IMR-90 (cell line): ENCODE results near the gene NAPEPLD.

ENCODE experiments used
- CTCF ChIP-seq: conservative IDR thresholded peaks from 2 replicates; pipeline ENCODE4 v1.5.1; 2012; ENCODE audit warnings: mild to moderate bottlenecking, low read depth, low read length, improper control_type of control experiment
- FOS ChIP-seq: fragments of 150-350 bp; IDR thresholded peaks from 2 replicates; pipeline ENCODE4 v1.6.1; 2016; ENCODE audit warnings: low read depth, low read length
- RAD21 ChIP-seq: IDR thresholded peaks from 2 replicates; pipeline ENCODE4 v1.6.1; 2012; ENCODE audit warnings: low read length, improper control_type of control experiment

- TF ChIP-seq CTCF (no peak), FOS (no peak), RAD21 (no peak)
These were observed 97.4 kb downstream of the NAPEPLD start for GRCh38 chr7:103051519-103051918.
